Measurements from ENCODE around the gene NUBP2. TPM values are rescaled to one million over a fixed set of nuclear protein-coding genes. Genes with fewer than 3 reads are reported as not detected.

Gene NUBP2
- total RNA-seq, 1 donor from 2014 or later, result 73.8 TPM

DNA sequence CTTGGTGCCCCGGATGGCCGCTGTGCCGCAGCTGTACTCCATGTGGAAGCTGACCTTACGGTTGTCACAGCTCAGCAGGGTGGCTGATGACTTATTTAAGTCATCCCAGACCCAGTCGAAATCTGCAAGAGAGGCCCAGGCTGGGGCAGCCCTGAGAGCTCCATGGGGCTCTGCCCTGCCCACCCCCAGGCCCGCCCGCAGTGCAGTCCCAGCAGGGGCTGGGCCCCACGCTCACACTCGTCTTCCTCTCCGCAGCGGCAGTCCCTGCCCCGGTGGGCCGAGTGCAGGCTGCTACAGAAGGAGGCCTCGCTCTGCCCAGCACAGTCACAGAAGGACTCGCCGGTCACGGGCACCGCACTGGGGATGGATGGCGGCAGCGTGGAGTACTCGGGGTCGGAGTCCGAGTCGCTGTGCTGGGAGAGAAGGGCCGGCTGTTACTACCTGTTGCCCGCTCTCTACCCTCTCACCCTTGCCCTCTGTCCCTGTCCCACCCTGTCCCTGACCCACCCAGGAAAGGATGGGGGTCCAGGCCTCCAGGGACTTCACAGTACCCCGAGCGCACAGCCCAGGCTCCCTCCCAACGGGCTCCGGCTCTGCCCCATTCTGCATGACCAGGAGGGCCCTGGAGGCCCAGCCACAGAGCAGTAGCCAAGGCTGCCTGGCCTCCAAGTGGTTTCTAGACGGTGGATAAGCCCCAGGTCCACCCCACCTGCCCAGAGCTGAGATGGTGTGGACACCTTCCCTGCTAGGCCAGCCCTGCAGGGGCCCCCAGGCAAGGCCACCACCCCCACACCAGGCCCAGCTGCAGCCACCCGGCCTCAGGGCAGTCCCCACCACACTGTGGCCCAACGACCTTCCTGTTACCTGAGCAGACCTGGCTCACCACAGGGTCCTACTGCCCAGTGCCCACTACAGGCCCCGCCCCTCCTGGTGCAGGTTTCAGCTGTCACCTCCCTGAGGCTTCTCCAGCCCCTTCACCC lies 4.3 kb upstream of the NUBP2 start:
- DNase-seq (ENCODE audit: low read depth, low spot score), result no peak
- H3K4me3 Mint-ChIP-seq, result peak overlapping the region; percentile 54

DNA sequence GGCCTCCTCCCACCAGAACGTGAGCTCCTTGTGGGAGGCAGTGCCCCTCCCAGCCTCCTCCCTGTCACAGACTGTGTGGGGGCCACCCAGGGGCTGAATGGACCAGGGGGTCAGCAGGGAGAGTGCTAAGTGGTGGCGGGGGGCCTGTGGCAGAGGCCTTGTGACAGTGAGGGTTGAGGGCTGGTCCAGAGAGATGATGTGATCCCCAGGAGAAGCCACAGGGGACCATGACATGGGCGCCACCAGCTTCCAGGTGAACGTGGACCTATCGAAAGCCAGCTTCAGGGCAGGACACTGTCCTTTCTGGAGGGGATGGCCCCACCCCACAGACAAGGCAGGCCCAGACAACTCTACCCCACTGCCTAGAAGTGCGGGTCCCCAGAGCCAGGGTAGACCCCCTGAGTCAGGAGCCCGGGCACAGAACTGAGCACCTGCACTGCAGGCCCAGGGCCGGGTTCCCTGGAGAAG lies 3.5 kb upstream of the NUBP2 start:
- no peak for DNase-seq (ENCODE audit: low read depth, low spot score)
- Mint-ChIP-seq H3K4me1 (peaks cover 22% of the 10 kb centered on the region), H3K9me3 (no peaks in the 10 kb centered on the region), H3K27me3 (ENCODE audit: low read depth) (peaks cover 4% of the 10 kb centered on the region), H3K4me3 (peak overlapping the region; percentile 54), H3K36me3 (ENCODE audit: low read depth) (peaks cover 5% of the 10 kb centered on the region), H3K27ac (ENCODE audit: unreplicated experiment) (no peak overlapping the region)
- TF ChIP-seq, protein P1, sequence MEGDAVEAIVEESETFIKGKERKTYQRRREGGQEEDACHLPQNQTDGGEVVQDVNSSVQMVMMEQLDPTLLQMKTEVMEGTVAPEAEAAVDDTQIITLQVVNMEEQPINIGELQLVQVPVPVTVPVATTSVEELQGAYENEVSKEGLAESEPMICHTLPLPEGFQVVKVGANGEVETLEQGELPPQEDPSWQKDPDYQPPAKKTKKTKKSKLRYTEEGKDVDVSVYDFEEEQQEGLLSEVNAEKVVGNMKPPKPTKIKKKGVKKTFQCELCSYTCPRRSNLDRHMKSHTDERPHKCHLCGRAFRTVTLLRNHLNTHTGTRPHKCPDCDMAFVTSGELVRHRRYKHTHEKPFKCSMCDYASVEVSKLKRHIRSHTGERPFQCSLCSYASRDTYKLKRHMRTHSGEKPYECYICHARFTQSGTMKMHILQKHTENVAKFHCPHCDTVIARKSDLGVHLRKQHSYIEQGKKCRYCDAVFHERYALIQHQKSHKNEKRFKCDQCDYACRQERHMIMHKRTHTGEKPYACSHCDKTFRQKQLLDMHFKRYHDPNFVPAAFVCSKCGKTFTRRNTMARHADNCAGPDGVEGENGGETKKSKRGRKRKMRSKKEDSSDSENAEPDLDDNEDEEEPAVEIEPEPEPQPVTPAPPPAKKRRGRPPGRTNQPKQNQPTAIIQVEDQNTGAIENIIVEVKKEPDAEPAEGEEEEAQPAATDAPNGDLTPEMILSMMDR (conservative IDR thresholded peaks at IDR 0.05), result no peak

More for the DNA sequence above, 4.3 kb upstream of the NUBP2 start:
- Mint-ChIP-seq H3K27ac (ENCODE audit: unreplicated experiment) (no peak overlapping the region), H3K9me3 (no peaks in the 10 kb centered on the region), H3K4me1 (peaks cover 18% of the 10 kb centered on the region), H3K36me3 (ENCODE audit: low read depth) (peaks cover 5% of the 10 kb centered on the region), H3K27me3 (ENCODE audit: low read depth) (peaks cover 4% of the 10 kb centered on the region)
- TF ChIP-seq, protein P1 (conservative IDR thresholded peaks at IDR 0.05), result no peak

DNA sequence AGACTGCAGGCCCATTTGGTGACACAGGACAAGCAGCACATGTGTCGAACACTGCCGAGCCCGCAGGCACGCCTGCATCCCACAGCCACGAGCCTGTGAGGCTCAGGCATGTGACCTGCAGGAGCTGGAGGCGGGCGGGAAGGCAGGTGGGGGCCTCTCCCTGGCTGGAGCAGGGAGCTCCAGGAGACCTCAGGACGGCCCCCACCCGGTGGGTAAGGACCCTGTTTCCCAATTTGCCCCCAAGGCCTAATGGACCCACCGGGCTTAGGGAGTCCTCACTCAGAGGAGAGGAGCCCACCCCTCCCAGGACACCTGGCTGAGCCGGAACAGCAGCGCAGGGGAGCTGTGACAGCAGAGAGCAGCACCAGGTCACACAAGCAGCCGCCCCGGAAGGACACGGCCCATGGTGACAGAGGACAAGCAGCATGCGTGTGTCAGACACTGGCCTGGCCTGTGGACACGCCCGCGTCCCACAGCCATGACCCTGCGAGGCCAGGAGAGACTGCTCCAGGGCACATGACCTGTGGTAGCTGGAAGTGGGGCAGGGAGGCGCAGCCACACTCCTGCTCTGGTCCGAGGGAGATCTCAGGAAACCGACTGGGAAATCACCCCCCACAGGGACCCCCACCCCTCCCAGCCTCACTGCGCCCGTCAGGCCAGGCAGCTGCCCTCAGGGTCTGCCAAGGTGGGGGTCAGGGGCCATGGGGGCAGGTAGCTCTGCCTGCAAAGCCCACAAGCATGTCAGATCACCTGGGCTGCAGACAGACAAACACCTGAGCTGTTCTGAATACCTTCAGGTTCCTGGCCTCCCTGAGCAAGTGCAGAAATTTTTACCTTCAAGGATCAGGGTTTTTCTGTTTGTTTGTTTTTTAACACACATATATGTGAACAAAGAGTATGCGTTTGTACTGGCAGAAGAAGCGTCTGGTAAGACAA lies 2.8 kb upstream of the NUBP2 start:
- Mint-ChIP-seq H3K27me3 (ENCODE audit: low read depth) (peaks cover 4% of the 10 kb centered on the region), H3K4me1 (peaks cover 22% of the 10 kb centered on the region), H3K36me3 (ENCODE audit: low read depth) (peaks cover 5% of the 10 kb centered on the region), H3K27ac (ENCODE audit: unreplicated experiment) (no peak overlapping the region), H3K4me3 (peak overlapping the region; percentile 88), H3K9me3 (no peaks in the 10 kb centered on the region)
- no peak for DNase-seq (ENCODE audit: low read depth, low spot score)
- TF ChIP-seq, protein P1 (conservative IDR thresholded peaks at IDR 0.05), result no peak

DNA sequence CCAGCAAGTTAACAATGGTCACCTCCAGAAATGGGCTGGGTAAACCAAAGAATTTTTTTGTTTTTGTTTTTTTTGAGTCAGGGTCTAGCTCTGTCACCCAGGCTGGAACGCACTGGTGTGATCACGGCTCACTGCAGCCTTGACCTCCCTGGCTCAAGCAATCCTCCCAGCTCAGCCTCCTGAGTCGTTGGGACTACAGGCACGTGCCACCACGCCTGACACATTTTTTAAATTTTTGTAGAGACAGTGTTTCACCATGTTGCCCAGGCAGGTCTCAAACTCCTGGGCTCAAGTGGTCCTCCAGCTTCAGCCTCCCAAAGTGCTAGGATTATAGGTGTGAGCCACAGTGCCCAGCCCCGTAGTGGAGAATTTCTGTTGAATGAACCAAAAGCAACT lies 2.1 kb upstream of the NUBP2 start:
- H3K4me1 Mint-ChIP-seq, result peaks cover 22% of the 10 kb centered on the region
- peak overlapping the region; percentile 88 for H3K4me3 Mint-ChIP-seq
- H3K36me3 Mint-ChIP-seq (ENCODE audit: low read depth), result peaks cover 5% of the 10 kb centered on the region
- no peak overlapping the region for H3K27ac Mint-ChIP-seq (ENCODE audit: unreplicated experiment)
- TF ChIP-seq, protein P1 (conservative IDR thresholded peaks at IDR 0.05), result no peak
- DNase-seq (ENCODE audit: low read depth, low spot score), result no peak
- no peaks in the 10 kb centered on the region for H3K9me3 Mint-ChIP-seq
- peaks cover 4% of the 10 kb centered on the region for H3K27me3 Mint-ChIP-seq (ENCODE audit: low read depth)

DNA sequence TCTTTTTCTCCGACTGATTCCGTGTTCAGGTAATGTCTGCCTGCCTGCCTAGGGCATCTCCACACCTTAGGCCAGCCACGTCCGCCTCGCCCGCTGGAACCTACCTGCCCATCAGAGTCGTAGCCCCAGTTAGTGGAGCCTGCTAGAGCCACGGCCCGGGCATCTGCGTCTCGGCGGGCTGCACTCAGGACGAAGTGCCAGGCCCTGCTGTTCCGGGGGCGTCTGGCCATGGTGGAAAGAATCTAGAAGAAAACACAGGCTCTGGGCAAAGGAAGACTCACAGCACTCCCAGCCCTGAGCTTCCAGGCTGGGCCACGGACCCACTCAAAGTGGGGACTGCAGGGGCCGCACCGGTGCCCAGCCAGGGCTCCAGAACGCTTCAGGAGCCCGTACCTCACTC lies 1.5 kb upstream of the NUBP2 start:
- no peaks in the 10 kb centered on the region for H3K9me3 Mint-ChIP-seq
- TF ChIP-seq, protein P1 (conservative IDR thresholded peaks at IDR 0.05), result no peak
- peak overlapping the region; percentile 88 for H3K4me3 Mint-ChIP-seq
- peak overlapping the region; percentile 67 for H3K27ac Mint-ChIP-seq (ENCODE audit: unreplicated experiment)
- peaks cover 22% of the 10 kb centered on the region for H3K4me1 Mint-ChIP-seq
- peaks cover 4% of the 10 kb centered on the region for H3K27me3 Mint-ChIP-seq (ENCODE audit: low read depth)
- peaks cover 5% of the 10 kb centered on the region for H3K36me3 Mint-ChIP-seq (ENCODE audit: low read depth)
- DNase-seq (ENCODE audit: low read depth, low spot score), result no peak

All from neural crest cell (in vitro differentiated cells).